Activated CD8-positive, alpha-beta memory T cell treated with anti-CD3 and anti-CD28 coated beads, Interleukin-2, amount 50 U/mL, for 1 hour (primary cell): ENCODE data around the gene MSANTD2.
A peak's percentile ranks its signal among the peaks of the same experiment; 100 is the strongest.
"Not testable (repeated sequence)": the region's sequence is repeated elsewhere in the genome, so short reads cannot be mapped to it uniquely, and the experiment has no call there.

Experiments used
- DNase-seq: peaks from one replicate; pipeline ENCODE4 v3.0.0-alpha.2; 2020; ENCODE audit errors: extremely low read depth

The MSANTD2 gene

DNA sequence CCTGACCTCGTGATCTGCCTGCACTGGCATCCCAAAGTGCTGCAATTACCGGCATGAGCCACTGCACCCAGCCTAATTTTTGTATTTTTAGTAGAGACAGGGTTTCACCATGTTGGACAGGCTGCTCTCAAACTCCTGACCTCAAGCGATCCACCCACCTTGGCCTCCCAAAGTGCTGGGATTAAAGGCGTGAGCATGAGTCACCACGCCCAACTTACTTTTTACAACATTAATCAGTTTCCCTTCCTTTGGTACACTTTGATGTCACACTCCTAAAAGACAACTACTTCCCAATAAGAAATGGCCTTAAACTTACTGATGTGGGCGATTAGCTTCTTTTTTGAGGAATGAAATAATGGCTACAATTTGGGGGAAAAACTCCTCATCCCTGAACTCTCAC, 29.2 kb downstream of the MSANTD2 start:
- not testable (repeated sequence) for DNase-seq

DNA sequence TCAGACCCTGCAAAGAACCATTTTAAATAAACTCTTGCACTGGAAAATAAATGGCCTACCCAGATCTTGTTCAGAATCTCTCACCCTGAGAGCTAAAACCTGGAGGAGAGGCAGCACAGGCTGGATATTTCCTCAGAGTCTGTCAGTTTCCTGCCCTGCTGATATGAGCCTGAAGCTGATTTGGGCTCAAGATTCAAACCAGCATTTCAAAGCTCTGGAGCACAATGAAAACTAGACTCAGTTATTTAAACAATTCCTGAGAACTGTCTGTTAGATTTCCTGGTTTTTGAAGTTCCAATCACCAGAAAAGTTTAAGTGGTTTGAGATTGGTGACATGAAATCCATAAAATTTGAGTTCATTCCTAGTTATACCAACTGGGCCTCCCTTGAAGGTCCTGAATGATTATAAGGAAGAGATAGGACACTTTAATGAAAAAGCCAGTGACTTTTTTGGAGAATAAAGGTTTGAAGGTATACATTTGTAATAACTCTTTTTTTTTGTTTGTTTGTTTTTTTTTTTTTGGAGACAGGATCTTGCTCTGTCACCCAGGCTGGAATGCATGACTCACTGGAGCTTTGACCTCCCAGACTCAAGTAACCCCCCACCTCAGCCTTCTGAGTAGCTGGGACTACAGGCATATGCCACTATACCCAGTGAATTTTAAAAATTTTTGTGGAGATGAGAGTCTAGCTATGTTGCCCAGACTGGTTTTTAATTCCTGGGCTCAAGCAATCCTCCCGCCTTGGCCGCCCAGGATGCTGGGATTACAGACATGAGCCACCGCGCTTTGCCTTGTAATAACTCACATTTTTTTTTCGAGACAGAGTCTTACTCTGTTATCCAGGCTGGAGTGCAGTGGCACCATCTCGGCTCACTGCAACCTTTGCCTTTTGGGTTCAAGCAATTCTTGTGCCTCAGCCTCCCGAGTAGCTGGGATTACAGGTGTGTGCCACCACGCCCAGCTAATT, 30.1 kb downstream of the MSANTD2 start:
- no peak for DNase-seq

DNA sequence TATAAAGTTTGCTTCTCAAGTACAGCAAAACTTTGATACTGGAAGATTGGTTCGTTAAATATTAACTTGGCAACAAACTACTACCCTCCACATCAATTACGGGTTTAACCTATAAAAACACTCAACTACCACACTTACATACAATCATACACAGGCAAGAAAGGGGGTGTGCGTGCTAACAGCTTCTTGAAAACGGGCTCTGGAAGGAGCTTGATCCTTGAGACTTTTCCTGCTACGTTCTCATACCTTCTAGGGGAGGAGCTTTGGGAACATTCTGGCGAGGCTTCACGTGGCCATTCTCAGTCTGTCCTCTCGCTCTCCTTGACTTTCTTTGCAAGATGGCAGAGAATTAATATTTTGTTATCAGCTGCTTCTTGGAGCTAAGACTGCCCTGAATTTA, 31.3 kb downstream of the MSANTD2 start:
- DNase-seq: no peak

DNA sequence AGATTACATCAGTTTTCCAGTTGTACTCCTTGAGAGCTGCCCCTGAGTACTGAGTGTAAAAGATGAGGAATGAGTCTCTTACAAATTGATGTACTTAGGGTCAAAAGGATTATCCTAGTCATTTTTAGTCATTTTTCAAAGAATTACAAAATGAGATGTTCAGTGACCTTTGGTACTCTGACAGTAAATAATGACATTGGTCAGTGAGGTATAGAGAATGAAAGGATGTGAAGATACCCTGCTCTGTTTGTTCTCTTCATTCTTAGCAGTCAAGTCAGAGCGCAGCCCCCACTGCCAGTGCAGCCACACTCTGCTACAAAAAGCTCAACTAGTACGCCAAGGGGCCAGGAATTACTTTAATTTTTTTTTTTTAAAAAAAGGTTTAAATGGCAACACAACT, 34.0 kb downstream of the MSANTD2 start:
- no peak for DNase-seq

DNA sequence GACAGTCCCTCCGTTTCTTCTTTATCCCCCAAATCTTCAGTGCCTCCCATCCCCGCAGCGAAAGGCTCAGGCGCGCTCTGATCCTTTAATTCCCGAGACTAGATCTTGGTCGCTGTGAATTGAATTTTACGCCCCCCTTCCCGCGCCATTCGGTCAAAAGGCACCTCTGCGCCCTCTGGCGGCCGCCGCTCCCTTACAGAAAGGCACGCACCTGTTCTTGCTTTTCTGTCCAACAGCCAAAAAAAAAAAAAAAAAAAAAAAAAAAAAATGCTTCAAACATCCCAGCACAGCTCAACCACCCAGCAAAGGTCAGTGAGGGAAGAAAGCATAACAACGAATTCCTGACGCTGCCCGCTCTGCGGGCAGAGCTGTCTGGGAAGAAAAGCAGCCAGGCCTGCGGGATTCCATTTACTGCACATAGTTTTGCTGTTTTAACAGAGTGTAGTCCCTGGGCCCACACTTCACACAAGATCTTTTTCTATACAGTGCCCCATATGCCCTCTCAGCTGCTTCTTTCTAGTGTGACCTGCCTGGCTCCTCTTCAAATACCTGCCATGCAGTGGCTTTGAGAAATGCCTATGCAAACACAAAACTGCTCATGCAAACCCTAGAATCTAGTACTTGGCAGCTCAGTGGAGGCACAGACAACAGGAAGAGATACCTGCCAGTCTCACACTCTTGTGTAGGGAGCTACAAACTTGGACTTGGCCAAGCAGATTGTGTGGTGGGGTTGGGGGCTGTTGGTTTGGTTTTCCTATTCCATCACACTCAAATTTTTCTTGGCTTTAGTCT, 36.9 kb downstream of the MSANTD2 start:
- DNase-seq: peak; percentile 74

DNA sequence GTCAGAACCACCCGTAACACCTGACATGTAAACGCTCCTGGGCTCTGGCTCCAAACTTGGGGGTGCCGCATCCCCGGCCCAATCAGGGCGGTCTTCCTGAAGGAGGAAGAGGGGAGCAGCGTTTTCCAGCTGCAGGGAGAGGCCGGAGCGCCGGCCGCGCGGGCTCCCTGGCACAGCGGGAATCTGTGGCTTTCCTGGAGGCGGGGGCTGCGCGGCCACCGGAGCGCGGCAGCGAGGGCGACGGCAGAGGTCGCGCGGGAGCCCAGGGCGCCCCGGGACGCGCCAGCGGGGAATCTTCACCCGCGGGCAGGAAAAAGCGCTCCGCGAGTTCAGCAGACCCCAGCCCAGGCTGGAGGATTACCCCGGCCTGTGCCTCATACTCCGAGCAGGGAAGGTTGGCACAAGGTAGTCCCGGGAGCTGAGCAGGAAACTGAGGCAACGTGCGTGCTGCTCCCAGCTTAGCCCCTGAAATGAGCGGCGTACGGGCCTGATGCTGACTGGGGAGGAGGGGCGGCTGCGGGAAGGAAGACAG, 37.5 kb downstream of the MSANTD2 start:
- no peak for DNase-seq

DNA sequence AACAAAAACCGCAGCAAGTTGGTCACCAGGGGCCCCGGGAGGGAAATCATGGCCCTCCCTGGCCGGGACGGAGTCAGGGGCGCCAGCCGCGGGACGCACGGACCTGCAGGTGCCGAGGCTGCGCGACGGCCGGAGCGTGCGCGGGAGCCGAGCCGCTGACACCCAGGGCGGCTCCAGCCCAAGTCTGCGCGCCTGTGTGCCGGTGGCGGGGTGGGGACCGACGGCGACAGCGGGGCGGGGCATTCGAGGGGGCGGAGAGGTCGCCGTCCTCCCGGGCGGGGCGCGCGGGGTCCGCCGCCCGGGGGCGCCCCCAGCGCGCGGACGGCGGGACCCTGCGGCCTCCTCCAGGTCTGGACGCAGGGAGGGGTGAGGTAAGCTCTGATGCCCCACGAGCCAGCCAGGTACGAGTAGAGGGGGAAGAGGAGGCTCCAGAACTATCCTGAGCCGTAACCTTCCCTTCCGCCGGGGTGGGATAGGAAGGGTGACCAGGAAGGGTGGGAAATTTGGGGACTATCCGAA, 38.0 kb downstream of the MSANTD2 start, which contains the start of gene ESAM:
ESAM (minus strand) TSS at position 186 of the 519 bp plus-strand sequence; CDS start at position 50, 136 bp downstream.
- DNase-seq: no peak

DNA sequence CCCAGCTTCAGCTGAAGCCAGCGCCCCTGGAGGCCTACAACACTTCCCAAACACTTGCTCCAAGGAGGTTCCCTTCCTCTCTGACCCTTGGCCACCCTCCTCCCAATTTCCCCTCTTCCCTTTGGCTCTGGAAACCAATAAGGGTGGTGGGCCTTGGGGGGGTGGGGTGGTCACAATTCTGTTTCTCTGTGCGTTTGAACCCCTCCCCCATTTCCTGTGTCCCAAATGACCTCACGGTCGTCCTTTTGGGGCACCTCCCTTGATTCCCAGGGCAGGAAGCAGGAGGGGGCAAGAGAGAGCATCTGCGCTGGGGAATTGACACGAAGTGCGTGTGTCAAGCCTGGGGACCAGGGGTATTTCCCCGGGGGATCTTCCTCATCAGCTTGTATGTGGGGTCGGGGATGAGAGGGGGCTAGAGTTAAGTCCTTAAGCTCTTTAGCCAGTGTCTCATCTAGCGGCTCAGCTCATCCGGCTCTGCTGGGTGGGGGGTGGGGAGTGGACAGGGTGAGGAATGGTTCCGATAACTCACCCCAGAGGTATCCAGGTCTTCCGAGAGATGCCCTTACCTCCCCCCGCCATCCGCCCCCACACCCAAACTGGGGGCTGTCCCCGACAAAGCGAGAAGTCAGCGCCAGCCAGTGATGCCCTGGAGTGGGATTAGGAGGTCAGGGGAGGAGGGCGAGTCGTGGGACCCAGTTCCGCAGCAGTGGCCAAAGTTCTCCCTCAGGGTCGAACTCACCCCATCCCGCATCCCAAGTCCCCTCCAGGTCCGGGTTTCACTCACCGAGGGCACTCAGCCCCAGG, 38.7 kb downstream of the MSANTD2 start:
- no peak for DNase-seq

DNA sequence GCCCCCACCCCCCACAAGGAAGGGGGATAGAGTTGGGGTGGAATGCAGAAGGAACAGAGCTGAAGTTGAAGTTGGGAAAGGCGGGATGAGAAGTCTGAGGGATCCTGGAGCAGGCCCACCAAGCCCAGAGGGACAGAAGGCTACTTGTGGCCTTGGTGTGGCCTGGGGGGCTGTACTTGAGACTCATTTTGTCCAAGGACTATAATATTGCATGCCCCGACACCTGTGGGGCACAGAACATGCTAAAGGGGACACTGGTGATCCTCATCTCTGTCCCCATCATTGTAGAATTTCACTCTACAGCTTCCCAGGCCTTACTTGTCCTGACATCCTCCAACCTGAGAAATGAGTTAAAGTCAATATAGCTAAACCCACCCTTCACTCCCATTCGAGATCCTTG, 39.4 kb downstream of the MSANTD2 start:
- no peak for DNase-seq

DNA sequence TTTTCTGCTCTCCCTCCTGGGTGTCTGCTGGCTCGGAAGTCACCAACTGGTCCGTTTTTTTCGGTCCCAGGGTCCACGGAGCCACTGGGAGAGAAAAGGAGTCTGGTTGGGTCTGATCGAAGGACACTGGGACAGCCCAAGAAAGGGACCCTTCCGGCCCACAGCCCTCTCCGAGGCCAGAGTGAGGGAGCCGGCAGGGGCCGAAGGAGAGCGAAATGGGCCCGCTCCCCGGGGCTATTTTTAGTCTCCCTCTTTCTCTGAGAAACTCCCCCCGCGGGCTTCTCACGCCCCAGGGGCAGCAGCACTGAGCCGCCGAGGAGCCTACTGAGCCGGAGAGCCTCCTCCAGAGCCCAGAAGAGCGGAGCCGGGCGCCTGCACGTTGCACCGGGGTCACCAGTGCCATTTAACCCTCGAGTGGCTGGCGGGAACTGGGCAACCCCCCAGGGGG, 40.0 kb downstream of the MSANTD2 start:
- DNase-seq: no peak

DNA sequence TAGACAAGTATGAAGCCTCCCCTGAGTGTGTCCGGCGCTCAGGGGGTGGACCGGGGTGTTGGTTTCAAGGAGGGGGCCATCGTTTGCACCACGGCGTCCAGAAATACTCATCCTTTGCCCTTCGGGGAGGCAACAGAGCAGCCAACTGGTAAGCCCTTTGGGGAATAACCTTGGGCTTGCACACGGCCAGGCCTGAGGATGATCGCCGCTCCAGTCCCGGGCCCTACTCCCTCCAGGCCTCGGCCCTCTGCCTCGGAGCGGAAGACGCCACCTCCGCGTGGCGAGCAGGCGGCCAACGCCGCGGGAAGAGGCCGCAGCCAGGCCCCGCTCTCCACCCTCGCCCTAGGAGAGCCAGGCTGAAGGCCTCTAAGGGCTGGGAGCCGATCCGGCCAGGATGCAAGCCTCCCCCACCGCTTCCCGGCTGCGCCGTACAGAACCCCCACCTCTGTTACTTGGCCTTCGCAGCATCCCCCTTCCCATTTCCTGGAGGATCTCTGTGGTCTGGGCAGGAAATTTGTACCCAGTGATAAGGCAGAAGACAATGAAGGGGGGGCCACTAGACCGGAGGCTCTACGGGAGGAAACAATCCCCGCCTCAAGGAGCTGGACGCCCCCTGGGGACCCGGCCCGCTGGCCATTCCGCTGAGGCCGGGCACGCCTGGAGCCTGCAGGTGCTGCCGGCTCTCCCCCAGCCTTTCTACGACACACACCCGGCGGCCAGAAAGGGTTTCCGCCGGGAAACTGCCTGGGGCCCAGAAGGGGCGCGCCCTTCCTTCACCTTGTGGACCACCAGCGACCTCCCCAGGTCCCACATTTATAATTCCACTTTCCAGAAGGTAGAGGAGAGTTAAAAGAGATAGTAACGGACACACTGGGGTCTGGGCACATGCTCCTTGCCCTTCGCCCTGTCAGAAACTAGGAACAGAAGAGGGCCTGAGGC, 40.7 kb downstream of the MSANTD2 start:
- DNase-seq: no peak

DNA sequence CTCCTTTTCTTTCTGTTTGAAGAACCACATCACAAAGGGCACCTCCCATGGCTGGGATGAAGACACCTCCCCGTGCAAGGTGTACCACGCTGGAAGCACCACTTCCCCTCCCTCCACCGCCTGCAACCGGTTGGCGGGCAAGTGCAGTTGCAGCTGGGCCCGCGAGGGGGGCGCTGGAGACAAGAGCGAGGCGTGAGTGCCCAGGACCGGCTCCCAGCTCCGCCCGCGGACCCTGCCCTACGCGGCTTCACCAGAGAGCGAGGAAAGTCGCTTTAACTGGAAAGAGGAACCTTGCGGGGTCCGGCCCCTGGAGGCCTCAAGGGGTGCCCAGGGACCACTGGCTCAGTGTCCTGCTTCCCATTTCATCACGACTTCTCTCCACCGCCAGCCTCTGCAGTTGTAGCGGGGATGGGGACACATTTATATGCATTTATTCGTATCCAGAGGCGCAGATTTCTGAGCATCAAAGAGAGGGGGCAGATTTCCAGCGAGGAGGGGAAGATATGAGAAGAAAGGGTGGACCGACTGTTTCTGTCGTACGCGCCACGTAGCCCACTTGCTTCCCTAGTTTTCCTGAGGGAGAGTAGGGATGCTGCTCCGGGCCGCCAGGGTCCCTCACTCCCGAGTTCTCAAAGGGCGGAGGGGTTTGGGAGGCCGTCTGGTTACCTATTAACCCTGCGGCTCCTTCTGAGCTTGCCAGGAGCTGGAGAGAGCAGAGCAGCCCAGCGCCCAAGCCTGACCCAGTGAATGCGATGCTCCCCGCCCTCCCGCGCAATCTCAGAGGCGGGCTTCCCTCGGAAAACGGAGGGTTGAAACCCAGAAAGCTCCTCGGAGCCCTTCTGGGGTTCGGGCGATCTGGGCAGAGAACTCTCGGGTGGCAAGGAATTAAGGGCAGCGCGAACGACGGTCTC, 41.6 kb downstream of the MSANTD2 start:
- no peak for DNase-seq

DNA sequence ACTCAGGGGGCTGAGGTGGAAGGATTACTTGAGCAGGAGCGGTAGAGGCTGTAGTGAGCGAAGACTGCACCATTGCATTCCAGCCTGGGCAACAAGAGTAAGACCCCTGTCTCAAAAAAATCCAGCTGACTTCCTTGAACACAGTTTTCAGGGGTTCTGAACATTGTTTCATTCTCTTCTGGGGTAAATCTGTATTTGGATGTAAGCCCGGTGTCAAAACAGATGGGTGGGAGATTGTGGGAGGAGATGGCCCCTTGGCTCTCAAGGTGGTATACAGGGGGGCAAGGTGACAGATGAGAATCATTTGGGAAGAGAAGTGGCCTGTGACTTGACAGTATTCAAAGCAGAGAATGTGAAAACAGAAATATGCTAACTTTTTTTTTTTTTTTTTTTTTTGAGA, 42.9 kb downstream of the MSANTD2 start:
- no peak for DNase-seq

DNA sequence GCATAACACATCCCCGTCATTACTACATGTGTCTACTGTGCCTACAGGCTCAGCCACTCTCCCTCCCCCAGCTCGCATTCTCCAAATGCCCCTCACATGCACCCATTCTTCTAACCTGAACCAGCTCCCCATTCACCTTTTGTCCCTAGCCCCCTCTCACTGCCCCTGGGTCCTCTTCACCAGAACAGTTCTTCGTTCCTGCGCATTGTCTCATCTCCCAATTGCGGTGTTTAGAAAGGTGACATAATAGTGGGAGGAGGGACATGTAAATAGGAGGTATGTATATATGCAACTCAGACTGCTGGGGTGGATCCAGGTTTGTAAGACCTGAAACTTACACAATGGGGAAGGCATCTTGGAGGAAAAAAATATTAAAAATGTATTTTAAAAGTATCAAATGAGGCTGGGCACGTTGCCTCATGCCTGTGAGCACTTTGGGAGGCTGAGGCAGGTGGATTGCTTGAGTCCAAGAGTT, 43.4 kb downstream of the MSANTD2 start:
- no peak for DNase-seq

DNA sequence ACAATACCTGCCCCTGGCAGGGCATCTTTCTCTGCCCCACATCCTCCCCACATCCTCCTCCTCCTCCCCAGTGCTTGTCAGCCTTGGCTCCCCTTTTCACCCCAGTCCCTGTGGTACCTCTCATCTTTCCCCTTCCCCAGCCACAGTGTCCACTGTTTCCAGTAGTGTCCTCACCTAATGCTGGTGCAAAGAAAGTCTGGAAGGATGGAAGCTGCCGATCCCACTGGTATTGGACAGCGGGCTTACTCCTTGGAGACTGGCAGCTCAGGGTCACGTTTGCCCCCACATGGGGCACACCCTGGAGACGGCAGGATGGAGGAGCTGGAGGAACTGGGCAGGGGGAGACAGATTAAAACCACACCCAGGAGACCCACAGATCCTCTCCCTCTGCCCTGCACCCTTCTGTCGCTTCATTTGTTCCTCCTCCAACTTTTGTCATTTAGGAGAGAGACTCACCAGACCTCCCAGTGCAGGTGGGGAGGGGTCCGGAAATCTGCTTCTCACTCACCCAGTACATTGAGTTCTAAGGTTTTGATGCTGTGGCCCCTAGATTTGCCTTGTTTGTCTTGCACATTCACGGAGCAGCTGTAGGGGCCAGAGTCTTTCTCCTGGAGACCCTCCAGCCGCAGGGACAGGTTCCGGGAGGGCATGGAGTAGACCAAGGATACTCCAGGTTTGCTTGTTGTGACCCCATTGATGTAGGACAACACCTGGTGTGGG, 44.0 kb downstream of the MSANTD2 start:
- no peak for DNase-seq

DNA sequence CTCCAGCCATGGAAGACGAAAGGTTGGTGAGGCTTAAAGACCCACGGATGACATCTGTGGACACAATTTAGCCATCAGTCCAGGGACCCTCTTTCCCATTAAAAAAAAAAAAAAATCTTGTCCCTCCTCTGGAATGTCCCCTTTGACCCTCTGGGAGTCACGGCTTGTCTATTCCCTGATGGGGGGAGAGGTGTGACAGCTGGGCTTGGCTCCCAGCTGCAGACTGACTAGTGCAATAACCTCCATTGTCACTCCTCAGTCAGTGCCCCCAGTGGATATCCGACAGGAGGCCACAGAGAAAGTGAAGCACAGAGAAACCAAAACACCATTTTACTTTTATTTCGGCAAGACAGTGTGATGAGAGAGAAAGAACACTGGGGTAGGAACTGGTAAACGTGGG, 45.5 kb downstream of the MSANTD2 start:
- DNase-seq: no peak

DNA sequence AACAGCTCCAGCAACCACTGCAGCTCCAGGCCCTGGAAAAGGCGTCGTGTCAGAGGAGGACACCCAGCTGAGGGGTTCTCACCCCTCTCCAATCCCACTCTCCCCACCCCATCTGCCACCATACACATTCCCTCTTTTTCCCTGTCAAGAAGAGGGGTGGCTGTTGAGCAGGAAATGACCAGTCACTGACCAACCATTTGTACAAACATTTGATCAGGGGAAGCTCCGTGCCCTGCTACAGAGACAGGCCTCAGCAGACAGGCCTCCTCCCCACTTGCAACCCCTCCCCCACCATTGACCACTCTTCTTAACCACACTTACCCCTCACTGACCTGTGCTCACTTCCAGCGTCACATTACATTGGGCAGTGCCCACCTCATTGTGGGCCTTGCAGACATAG, 45.9 kb downstream of the MSANTD2 start:
- DNase-seq: no peak

DNA sequence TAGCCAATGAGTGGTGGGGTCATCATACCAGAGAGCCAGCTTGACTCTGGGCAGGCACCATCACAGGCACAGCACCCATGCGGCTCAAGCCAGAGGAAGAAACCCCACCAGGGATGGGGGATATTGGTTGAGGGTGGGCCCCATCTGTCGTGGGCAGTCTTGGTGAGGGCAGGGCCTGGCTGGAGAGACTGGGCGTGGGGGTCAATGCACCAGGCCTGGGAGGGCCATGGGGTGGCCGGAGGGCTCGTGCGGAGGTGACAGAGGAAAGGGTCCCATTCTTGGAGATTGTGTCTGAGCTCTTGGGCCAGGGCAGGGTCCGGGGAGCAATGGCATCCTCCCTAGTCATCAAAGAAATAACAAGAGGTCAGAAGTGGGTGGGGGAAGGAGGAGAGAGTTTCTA, 46.6 kb downstream of the MSANTD2 start:
- no peak for DNase-seq
